Smooth muscle cell (in vitro differentiated cells): ENCODE data around the gene SCGB1C1. TPM values are rescaled to one million over a fixed set of nuclear protein-coding genes. Genes with fewer than 3 reads are reported as not detected.
"Not testable (repeated sequence)": the region's sequence is repeated elsewhere in the genome, so short reads cannot be mapped to it uniquely, and the experiment has no call there.

ENCODE experiments used
- DNase-seq: peaks from one replicate; lab custom pipeline; 2025; ENCODE audit not compliant: unreplicated experiment; lab: John Stamatoyannopoulos, UW
- H2AFZ ChIP-seq: fragments of 200-600 bp; sonication (generic); 2 replicates; pipeline ENCODE4 v1.6.0; 2016; ENCODE audit warnings: antibody characterized with exemption, low read depth, mild to moderate bottlenecking
- H3F3A ChIP-seq: fragments of 200-600 bp; sonication (generic); 2 replicates; pipeline ENCODE4 v1.6.0; 2017; ENCODE audit warnings: antibody characterized with exemption, low read depth
- H3K27ac ChIP-seq: fragments of 200-600 bp; sonication (generic); 2 replicates; pipeline ENCODE4 v1.5.1; 2016; ENCODE audit warnings: low read depth, mild to moderate bottlenecking
- H3K27me3 ChIP-seq: fragments of 200-600 bp; sonication (generic); 2 replicates; pipeline ENCODE4 v1.6.1; 2016; ENCODE audit warnings: low read depth, mild to moderate bottlenecking
- H3K36me3 ChIP-seq: fragments of 200-600 bp; sonication (generic); 2 replicates; pipeline ENCODE4 v1.5.1; 2016; ENCODE audit warnings: low read depth
- H3K4me1 ChIP-seq: fragments of 200-600 bp; sonication (generic); 2 replicates; pipeline ENCODE4 v1.5.1; 2016; ENCODE audit warnings: low read depth
- H3K4me2 ChIP-seq: fragments of 200-600 bp; sonication (generic); 2 replicates; pipeline ENCODE4 v1.6.0; 2016; ENCODE audit warnings: mild to moderate bottlenecking
- H3K4me3 ChIP-seq: fragments of 200-600 bp; sonication (generic); 2 replicates; pipeline ENCODE4 v1.5.1; 2016; ENCODE audit warnings: mild to moderate bottlenecking
- H3K79me2 ChIP-seq: fragments of 200-600 bp; sonication (generic); 2 replicates; pipeline ENCODE4 v1.6.0; 2016; ENCODE audit warnings: low read depth, mild to moderate bottlenecking
- H3K9ac ChIP-seq: fragments of 200-600 bp; sonication (generic); 2 replicates; pipeline ENCODE4 v1.6.0; 2016; ENCODE audit warnings: low read depth
- H3K9me3 ChIP-seq: fragments of 200-600 bp; sonication (generic); replicated peaks from 2 replicates; pipeline ENCODE4 v1.5.1; 2016; ENCODE audit warnings: low read depth
- H4K20me1 ChIP-seq: fragments of 200-600 bp; sonication (generic); 2 replicates; pipeline ENCODE4 v1.6.0; 2016; ENCODE audit warnings: low read depth
- WGBS: methylation state at CpG from one replicate; pipeline ENCODE4 v1.1.7; 2016; ENCODE audit warnings: low lambda C conversion rate; 5-methylcytosine and 5-hydroxymethylcytosine counted together
- polyA plus RNA-seq: library from polyadenylated mRNA; unstranded; fragments of >200 nt; fragmentation: Nextera tagmentation; extraction: Ambion mirVana; gene quantifications from 2 replicates; pipeline ENCODE4 v1.2.1, GENCODE V29; 2016
- total RNA-seq: library from RNA; depleted of rRNA; stranded (reverse); fragments of >200 nt; gene quantifications from 2 replicates; pipeline ENCODE4 v1.2.3, GENCODE V29; 2014
- TF ChIP-seq, protein P1 (sequence below): fragments of 200-600 bp; sonication (generic); IDR thresholded peaks from 2 replicates; pipeline ENCODE4 v1.5.1; 2017; ENCODE audit warnings: borderline replicate concordance, mild to moderate bottlenecking, antibody characterized with exemption; ENCODE audit not compliant: insufficient read depth, poor library complexity, severe bottlenecking

The SCGB1C1 gene
- total and polyA plus RNA-seq, 2 experiments from 2014 or later: not detected

DNA sequence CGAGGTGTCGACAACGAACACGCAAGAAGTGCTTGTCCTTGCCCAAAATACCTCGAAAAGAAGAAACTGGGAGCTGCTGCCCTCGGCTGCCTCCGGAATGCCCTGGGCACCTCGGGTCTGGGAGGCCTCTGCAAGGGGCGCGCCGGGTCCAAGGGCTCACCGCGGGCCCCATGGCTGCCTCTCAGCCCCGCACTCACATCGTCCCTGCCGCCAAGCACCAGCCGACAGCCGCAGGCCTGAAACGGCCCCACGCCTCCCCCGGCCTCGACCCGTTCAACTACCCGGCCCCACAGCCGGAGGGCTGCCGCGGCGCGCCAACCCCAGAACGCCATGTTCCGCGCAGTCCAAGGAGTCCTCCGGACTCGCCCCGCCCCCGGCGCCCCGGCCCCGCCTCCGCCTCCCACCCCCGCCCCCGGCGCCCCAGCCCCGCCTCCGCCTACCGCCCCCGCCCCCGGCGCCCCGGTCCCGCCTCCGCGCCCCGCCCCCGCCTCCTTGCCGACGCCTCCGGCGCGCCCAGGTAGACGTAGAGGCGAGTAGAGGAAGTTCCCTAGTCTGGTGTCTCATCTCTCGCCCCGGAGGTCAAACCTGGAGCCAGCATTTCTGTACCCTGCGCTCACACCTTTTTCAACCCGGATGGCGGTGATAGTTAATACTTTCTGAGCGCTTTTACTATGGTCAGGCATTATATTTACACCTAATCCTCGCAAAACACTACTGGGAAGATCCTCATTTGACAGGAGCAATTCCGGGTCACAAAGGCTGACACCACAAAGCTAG is 43.3 kb downstream of the SCGB1C1 start, which contains the start of gene SIRT3:
TSS of gene SIRT3 (minus strand) at position 346 of the 777 bp plus-strand sequence. CDS start at position 332, 14 bp downstream.
- Histone ChIP-seq H3K27ac (peak within 1 kb of the TSS; percentile 91), H2AFZ (peak within 1 kb of the TSS; percentile 82), H3K4me1 (peaks cover 15% of the 10 kb centered on the region), H3K4me2 (peak within 1 kb of the TSS; percentile 98), H4K20me1 (peaks cover 18% of the 10 kb centered on the region), H3F3A (no peaks in the 10 kb centered on the region), H3K9ac (peak within 1 kb of the TSS; percentile 90), H3K79me2 (peaks cover 51% of the 10 kb centered on the region), H3K27me3 (no peaks in the 10 kb centered on the region), H3K9me3 (no peaks in the 10 kb centered on the region), H3K4me3 (peak within 1 kb of the TSS; percentile 94), H3K36me3 (no peaks in the 10 kb centered on the region)
- TF ChIP-seq, protein P1, sequence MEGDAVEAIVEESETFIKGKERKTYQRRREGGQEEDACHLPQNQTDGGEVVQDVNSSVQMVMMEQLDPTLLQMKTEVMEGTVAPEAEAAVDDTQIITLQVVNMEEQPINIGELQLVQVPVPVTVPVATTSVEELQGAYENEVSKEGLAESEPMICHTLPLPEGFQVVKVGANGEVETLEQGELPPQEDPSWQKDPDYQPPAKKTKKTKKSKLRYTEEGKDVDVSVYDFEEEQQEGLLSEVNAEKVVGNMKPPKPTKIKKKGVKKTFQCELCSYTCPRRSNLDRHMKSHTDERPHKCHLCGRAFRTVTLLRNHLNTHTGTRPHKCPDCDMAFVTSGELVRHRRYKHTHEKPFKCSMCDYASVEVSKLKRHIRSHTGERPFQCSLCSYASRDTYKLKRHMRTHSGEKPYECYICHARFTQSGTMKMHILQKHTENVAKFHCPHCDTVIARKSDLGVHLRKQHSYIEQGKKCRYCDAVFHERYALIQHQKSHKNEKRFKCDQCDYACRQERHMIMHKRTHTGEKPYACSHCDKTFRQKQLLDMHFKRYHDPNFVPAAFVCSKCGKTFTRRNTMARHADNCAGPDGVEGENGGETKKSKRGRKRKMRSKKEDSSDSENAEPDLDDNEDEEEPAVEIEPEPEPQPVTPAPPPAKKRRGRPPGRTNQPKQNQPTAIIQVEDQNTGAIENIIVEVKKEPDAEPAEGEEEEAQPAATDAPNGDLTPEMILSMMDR: no peak
- peak; percentile 80 for DNase-seq
- WGBS: 2% methylated on average over 39 of the region's 70 CpGs

DNA sequence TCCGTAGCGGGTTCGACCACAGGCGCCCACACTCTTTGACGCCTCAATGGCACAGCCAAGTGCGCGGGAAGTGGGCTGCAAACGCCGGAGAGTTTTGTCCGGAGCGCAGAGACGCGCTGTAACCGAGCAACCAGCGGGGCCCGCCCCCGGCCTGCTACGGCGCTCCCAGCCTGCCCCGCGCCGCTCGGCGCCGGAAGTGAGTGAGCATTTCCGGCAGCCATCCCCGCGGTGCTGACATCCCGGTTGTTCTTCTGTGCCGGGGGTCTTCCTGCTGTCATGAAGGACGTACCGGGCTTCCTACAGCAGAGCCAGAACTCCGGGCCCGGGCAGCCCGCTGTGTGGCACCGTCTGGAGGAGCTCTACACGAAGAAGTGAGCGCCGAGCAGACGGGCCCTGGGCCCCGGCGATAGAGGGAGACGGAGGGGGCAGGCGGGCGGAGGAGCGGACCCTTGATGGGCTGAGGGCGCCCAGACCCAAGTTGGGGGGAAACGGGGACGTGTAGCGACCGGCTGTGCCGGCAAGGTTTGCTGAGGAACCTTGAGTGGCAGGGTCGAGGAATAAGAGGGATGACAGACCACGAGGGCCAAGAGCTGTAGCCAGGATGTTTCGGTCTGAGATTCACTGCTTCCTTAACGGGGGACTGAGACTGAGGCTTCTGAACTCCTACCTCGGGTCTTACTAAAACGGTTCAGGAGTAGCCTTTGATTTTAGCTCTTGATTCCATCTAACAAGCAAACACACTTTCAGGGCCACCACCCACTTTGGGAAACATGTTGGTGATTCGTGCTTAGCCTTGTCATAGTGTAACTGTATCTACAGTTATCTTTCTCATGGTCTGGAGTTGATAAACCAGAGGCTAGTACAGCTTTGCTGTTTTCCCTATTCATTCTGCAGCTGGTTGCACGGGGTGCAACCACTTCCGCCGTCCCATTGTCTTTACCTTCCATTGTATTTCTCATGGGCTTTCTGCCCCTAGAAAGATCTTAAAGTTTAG is 44.2 kb downstream of the SCGB1C1 start, which contains the start of gene PSMD13:
TSS of gene PSMD13 (plus strand) at position 203 of the 994 bp plus-strand sequence. CDS start at position 277, 74 bp downstream.
- H3K27ac ChIP-seq: peak within 1 kb of the TSS; percentile 91
- peak within 1 kb of the TSS; percentile 98 for H3K4me2 ChIP-seq
- WGBS: 2% methylated on average over 59 of the region's 62 CpGs
- H3K9me3 ChIP-seq: no peaks in the 10 kb centered on the region
- DNase-seq: peak; percentile 80
- H3K36me3 ChIP-seq: peaks cover 4% of the 10 kb centered on the region
- peak within 1 kb of the TSS; percentile 82 for H2AFZ ChIP-seq
- H3K9ac ChIP-seq: peak within 1 kb of the TSS; percentile 90
- H3K4me1 ChIP-seq: peaks cover 15% of the 10 kb centered on the region
- peak within 1 kb of the TSS; percentile 94 for H3K4me3 ChIP-seq
- no peaks in the 10 kb centered on the region for H3K27me3 ChIP-seq
- H3F3A ChIP-seq: no peaks in the 10 kb centered on the region
- H4K20me1 ChIP-seq: peaks cover 23% of the 10 kb centered on the region
- peaks cover 59% of the 10 kb centered on the region for H3K79me2 ChIP-seq
- TF ChIP-seq, protein P1: no peak

DNA sequence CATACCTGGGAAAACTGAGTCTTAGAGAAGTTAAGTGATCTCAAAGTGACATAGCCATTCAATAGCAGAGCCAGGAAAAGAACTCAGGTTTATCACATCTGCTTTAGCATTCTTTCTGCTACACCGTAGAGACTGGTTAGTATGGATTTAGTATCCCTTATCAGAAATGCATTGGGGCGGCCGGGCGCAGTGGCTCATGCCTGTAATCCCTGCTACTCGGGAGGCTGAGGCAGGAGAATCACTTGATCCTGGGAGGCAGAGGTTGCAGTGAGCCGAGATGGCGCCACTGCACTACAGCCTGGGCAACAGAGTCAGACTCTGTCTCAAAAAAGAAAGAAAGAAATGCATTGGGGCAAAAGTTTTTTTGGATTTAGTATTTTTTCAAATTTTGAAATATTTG is 45.5 kb downstream of the SCGB1C1 start:
- Histone ChIP-seq H4K20me1 (peaks cover 34% of the 10 kb centered on the region), H3K4me2 (peak overlapping the region; percentile 98), H3K4me1 (peaks cover 15% of the 10 kb centered on the region), H3K79me2 (peaks cover 67% of the 10 kb centered on the region), H3K36me3 (peaks cover 13% of the 10 kb centered on the region)
- not testable (repeated sequence) for H3K9me3 ChIP-seq, H2AFZ ChIP-seq, H3K9ac ChIP-seq, H3K4me3 ChIP-seq, H3K27ac ChIP-seq, DNase-seq, H3F3A ChIP-seq, H3K27me3 ChIP-seq
- WGBS: 91% methylated on average over 7 of the region's 7 CpGs

DNA sequence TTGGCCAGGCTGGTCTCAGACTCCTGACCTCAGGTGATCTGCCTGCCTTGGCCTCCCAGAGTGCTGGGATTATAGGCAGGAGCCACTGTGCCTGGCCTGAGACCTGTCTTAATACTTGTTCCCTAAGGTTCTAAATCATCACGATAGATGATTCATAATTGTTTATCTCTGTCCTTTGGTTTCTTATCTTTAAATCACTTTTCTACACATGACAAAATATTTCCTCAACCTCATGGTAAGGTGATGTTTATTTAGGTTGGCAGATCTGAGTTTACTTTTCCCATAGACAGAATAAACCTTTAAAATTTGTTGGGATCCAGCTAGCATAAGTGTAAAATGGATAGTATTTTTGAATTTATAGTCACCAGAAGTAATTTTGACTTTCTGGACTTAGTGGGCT is 47.4 kb downstream of the SCGB1C1 start:
- H3K9ac ChIP-seq: no peak overlapping the region
- DNase-seq: no peak
- H3K4me3 ChIP-seq: no peak overlapping the region
- H3K36me3 ChIP-seq: peaks cover 14% of the 10 kb centered on the region
- no peaks in the 10 kb centered on the region for H3F3A ChIP-seq
- H4K20me1 ChIP-seq: peaks cover 38% of the 10 kb centered on the region
- WGBS: 93% methylated on average over 1 of the region's 1 CpG
- no peak overlapping the region for H3K27ac ChIP-seq
- H3K9me3 ChIP-seq: no peaks in the 10 kb centered on the region
- H2AFZ ChIP-seq: no peak overlapping the region
- no peak overlapping the region for H3K4me2 ChIP-seq
- TF ChIP-seq, protein P1: no peak
- H3K4me1 ChIP-seq: peaks cover 11% of the 10 kb centered on the region
- H3K79me2 ChIP-seq: peaks cover 68% of the 10 kb centered on the region
- H3K27me3 ChIP-seq: no peaks in the 10 kb centered on the region
